RCC 7860 (cell line): ENCODE measurements around the gene CARD14.
"Not testable (repeated sequence)": the region's sequence is repeated elsewhere in the genome, so short reads cannot be mapped to it uniquely, and the experiment has no call there.

Experiments used
- DNase-seq: peaks from one replicate; pipeline ENCODE4 v3.0.0-alpha.2; 2015; ENCODE audit warnings: low spot score
- FAIRE-seq: peaks from 2 replicates; lab custom pipeline; 2012; peaks lifted over from hg19 to GRCh38; lab: Jason Lieb, UNC

The CARD14 gene

DNA sequence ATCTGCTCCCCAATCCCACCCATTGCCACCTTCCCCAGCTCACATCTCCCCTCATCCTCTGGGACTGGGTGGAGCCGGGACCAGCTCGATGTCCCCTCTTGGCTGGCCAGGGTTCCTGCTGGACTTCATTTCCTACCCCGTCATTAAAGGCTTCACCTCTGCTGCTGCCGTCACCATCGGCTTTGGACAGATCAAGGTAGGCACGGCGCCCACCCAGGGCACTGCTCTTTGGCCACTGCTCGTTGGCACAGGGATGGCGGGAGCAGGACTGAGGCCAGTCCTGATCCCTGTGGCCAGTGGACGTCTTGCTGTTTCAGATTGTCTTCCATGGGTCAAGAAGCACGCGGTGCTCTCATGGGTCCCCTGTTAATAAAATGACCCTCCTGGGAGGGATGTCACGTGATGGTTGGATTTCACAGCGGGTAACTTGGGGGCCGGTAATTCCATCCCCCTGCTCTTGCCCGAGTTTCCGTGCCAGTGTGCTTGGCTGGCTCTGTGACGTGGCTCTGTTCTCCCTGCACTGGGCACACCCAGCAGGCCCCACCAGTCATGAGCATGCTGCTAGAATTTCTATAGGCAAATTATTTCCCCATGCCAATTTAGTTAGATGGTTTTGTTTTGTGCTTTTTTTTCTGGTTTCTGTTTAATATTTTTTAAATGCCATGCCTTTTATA, 53.4 kb downstream of the CARD14 start:
- no peak for FAIRE-seq
- DNase-seq = no peak

DNA sequence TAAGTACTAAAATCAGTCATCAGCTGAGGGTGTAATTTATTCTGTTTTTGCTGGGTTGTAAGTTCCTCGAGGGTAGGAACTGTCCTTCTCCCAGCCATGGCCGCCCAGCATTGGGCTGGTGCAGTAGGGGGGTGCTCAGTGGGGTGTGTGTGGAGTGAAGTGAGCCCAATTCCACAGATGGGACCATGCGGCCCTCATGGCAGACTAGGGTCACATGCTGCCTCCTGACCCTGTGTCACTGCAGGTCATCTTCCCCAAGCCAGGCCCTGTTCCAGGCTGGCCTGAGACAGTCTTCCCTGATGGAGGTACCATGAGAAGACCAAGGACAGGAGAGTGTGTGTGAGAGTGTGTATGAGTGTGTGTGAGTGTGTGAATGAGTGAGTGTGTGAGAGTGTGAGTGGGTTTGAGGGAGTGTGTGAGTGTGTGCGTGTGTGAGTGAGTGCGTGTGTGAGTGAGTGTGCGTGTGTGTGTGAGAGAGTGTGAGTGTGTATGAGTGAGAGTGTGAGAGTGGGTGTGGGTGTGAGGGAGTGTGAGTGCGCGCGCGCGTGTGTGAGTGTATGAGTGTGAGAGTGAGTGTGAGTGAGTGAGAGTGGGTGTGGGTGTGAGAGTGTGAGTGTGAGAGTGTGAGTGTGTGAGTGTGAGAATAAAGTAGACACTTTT, 54.1 kb downstream of the CARD14 start:
- DNase-seq (no peak), FAIRE-seq (no peak)

DNA sequence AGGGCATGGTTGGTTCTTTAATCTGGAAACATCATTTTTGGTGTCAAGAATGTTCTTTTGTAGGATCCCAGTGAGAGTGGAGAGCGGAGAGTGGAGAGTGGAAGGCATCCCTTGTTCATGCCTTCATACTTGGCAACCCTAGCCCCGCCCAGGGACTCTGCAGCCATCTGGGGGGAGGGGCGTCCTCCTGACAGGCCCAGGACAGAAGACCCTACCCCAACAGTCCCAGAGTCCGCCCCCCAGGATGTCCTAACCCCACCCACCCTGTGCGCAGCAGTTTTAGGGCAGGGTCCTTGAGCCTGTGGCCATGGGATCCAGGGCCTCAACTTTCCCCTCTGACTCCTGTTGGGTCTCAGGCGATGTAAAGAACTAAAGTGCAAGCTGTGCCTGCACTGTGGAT, 54.9 kb downstream of the CARD14 start:
- no peak for FAIRE-seq

DNA sequence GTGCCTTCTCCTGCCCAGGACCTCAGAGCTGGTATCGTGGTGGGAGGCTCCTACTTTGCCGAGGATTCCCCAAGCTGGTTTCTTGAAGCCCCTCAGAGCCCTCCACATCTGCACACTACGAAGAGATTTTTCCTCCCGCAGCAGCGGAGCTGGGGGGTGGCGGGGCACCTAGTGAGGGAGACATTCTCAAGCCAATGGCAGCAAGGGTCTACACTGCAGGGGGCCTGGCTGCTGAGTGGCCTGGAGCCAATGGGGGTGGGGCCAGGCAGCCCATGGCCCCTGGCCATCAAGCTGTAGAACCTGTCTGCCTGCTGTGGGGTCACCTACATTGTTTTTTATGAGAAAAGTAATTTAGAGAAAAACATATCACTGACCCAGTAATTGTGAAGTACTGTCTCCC, 55.4 kb downstream of the CARD14 start:
- no peak for DNase-seq
- FAIRE-seq = no peak

More for the DNA sequence above, 54.9 kb downstream of the CARD14 start:
- no peak for DNase-seq

DNA sequence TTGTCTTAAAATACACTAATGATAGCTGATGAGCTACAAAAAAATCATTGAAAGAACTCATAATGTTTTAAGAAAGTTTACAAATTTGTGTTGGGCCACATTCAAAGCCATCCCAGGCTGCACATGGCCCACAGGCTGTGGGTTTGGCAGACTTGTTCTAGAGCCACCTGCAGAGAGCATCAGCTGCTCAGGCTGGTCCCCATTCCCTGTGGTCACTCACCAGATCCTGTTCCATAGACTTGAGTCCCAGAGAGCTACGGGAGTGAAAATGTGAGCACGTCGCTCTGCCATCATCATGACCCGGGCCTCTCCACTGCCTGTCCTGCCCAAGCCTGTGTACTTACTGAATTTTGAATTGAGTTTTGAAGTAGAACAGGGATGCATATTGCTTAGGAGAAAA, 57.3 kb downstream of the CARD14 start:
- FAIRE-seq (no peak), DNase-seq (no peak)

DNA sequence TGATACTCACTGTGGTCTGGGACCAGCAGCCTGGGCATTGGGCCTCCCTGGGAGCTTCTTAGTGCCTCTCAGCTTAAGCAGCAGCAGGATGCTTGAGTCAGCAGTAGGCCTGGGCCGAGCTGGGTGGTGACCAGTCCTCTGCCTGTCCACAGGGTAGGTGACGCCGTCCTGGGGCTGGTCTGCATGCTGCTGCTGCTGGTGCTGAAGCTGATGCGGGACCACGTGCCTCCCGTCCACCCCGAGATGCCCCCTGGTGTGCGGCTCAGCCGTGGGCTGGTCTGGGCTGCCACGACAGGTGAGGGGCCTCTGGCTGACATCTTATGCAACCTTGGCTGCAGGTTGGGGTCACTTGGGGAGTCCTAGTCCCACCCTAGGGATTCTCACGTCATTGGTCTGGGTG, 57.8 kb downstream of the CARD14 start:
- FAIRE-seq (no peak), DNase-seq (no peak)

DNA sequence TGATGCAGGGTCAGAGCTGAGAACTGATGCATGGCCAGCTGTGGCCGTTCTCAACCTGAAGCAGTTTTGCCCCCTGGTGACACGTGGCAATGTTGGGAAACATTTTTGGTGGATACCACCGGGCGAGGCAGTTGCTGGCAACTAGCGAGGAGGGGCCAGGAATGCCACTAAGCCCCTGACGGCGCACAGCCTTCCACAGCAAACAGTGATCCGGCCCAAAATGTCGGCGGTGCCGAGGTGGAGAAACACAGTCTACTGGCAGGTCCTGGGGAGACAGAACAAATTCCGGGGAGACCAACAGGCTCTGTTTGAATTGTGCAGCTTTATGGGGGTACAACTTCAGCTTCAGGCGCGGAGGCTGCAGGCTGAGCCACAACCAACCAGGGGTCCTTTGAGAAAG, 58.6 kb downstream of the CARD14 start:
- DNase-seq = no peak
- FAIRE-seq = no peak

DNA sequence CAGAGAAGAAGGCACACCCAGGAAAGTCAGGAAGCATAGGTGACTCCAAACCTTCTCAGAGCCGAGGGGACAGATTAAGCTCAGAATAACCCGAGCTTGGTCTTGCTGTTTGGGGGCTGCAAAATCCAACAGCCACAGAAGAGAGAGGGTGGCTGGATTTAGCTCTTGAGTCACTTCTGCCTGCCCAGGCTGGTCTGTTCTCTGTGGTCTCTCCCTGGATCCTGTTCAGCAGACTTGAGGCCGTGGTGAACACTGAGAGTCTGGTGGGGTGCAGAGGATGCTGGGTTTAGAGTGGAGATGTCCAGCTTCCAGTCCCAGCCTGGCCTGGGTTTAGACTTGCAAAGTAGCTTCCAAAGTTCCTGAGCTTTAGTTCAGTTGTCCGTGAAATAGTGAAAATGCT, 59.2 kb downstream of the CARD14 start:
- no peak for DNase-seq
- no peak for FAIRE-seq

DNA sequence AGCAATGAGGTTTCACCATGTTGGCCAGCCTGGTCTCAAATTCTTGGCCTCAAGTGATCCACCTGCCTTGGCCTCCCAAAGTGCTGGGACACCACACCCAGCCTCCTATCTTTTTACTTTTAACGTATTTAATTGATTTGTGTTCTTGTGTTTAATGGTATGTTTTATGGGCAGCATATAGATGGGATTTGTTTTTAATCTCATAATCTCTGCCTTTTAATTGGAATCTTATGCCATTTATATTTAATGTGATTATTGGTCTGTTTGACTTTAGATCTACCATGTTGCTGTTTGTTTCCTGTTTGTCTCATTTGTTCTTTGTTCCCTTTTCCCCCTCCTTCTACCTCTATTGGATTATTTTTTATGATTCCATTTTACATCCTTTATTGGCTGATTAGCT, 62.6 kb downstream of the CARD14 start:
- no peak for FAIRE-seq
- DNase-seq = no peak

DNA sequence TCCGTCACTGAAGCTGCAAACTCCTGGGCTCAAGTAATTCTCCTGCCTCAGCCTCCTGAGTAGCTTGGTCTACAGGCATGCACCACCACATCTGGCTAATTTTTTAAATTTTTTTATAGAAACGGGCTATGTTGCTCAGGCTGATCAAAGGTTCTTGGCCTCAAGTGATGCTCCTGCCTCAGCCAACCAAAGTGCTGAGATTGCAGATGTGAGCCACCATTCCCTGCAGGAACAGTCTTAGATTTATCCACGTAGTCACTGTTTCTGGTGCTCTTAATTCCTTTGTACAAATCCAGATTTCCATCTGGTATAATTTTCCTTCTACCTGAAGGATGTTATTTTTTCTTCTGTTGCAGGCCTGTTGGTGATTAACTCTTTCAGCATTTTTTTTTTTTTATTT, 63.4 kb downstream of the CARD14 start:
- FAIRE-seq (no peak), DNase-seq (no peak)

DNA sequence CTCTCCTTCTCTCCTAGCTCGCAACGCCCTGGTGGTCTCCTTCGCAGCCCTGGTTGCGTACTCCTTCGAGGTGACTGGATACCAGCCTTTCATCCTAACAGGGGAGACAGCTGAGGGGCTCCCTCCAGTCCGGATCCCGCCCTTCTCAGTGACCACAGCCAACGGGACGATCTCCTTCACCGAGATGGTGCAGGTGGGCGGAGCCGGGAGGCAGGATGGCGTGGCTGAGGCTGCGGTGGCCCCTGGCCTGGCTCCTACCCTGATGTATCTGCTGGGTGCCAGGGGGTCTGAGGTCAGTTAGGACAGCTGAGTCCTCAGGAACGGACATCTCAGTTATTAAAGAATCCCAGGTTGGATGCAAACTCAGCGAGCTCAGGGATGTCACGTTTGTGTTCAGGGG, 67.1 kb downstream of the CARD14 start:
- DNase-seq (no peak), FAIRE-seq (no peak)

DNA sequence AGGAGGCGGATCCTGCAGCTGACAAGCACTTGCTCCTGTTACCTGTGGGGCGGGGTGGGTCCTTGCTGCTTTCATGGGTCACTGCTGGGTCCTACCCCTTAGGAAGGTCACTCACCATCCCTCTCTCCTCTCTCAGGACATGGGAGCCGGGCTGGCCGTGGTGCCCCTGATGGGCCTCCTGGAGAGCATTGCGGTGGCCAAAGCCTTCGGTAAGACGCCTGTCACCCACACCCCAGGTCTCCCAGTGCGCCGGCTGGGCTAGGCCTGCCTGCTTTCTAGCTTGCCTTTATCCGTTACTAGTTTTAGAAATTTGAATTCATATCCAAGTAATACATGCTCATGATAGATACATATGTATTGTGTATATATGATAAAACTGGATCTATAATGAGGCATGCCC, 67.6 kb downstream of the CARD14 start:
- DNase-seq (no peak), FAIRE-seq (no peak)

DNA sequence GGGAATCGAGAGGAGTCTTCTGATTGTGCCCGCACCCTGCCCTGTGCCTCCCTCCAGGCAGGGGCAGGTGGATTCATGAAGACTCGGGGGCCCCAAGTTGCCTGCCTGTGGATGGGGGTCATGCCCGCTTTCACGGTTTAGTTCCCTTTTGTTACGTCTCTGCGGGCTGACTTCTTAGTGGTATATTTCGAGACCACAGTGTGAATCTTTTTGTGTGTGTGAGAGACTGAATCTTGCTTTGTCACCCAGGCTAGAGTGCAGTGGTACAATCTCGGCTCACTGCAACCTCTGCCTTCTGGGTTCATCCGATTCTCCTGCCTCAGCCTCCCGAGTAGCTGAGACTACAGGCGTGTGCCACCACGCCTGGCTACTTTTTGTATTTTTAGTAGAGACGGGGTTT, 72.7 kb downstream of the CARD14 start:
- DNase-seq (no peak), FAIRE-seq (no peak)

DNA sequence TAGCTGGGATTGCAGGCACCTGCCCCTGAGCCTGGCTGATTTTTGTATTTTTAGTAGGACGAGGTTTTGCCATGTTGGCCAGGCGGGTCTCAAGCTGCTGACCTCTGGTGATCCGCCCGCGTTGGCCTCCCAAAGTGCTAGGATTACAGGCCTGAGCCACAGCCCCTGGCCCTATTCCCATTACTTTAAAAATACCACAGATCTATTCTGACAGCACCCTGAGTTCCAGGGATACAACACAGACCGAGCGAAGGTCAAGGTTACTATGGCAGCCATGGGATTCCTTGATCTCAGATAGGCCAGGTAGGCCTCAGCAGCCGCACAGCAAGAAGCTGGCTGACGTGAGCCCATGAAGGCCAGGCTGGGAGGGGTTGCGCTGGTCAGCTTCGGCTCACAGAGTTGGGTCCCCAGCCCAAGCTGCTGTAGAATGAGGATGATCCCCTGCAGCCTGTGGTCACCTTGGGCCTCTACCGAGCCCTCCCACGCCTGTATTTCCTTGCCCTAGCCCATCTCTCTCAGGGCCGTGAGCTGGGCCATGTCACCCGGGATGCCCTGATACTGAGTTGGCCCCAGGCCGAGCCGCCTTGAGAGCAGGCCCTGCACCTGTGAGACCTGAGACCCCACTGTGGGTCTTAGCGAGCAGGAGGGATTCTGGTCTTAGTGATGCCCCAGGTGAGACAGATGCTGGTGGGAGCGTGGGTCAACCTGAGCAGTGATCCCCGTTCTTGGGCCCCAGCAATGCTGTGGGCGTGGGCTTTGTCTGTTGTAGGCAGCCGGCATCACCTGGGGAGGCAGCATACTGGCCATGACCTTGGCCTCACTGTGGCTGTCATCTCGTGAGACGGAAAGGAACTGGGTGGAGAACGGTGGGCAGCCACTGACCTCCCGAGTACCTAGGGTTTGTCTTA, 74.0 kb downstream of the CARD14 start:
- FAIRE-seq (no peak), DNase-seq (no peak)

DNA sequence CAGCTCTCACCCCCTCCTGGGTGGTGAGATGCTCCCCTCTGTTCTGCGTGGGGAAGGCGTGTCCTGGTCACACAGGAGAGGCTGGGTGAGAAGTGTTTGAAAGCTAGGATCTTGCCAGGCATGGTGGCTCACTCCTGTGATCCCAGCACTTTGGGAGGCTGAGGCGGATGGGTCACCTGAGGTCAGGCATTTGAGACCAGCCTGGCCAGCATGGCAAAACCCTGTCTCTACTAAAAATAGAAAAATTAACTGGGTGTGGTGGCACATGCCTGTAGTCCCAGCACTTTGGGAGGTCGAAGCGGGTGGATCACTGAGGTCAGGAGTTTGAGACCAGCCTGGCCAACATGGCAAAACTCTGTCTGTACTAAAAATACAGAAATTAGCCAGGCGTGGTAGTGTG, 74.6 kb downstream of the CARD14 start:
- FAIRE-seq, DNase-seq: not testable (repeated sequence)

DNA sequence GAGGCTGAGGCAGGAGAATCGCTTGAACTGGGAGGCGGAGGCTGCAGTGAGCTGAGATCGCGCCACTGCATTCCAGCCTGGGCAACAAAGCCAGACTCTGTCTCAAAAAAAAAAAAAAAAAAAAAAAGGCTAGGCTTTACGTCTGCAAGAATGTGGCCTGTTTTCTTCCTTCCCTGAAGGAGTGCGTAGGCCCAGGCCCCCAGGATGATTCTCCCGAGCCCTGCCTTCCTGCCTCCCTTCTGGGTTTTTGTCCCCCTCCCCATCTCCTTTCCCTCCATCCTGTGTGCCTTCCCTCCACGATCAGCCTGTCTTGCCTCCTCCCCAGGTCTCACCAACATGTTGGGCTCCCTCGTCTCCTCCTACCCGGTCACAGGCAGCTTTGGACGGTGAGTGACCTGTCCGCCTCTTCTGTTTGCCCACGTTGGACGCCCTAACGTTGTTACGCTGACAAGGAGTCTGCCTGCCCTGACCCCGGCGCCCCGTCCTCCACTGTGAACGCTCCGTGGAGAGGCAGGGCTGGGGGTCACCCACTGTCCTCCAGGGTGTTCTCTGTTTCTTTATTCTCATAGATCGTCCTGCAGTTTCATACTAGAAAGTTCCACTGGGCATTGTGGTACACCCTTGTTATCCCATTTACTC, 75.2 kb downstream of the CARD14 start:
- DNase-seq = no peak

DNA sequence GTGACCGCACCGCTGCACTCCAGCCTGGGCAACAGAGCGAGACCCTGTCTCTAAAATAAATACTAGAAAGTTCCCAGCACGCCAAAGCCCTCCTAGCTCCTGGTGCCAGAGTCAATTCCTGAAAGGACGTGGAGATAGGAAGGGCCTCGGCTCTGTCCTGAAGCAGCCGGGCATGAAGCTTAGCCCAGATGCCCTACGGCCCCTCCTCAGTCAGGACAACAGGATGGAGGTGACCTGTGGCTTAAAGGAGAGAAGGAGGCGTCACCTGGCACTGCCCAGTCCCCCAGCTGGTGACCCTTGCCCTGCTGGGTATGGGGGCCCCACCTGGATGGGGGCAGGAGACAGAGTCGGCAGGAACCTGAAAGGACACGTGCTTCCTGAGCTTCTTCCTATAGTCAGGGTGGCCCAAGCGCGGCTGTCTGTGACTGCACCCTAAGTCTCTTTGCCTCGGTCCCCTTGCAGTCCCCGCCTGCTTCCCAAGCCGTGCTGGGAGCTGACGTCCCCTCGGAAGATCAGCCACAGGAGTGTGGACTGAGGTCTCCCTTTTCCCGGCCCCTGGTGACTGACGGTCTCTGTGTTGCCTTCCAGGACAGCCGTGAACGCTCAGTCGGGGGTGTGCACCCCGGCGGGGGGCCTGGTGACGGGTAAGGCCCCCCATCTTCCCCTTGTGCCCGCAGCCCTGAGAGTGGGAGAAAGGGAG, 75.9 kb downstream of the CARD14 start:
- FAIRE-seq = no peak
- no peak for DNase-seq

More for the DNA sequence above, 75.2 kb downstream of the CARD14 start:
- FAIRE-seq = no peak

DNA sequence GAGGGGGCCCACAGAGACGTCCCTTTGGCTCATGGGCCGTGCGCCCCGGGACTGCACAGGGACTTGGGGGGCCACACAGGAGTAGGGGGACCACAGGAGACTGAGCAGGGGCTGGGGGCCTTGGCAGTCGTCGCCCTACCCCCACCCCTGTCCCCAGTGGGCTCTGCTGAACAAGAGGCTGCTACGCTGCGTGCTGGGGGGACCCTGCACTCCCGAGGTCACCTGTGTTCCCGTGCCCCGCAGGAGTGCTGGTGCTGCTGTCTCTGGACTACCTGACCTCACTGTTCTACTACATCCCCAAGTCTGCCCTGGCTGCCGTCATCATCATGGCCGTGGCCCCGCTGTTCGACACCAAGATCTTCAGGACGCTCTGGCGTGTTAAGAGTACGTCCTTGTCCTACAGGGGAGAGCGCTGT, 76.4 kb downstream of the CARD14 start:
- no peak for FAIRE-seq
- DNase-seq = no peak

DNA sequence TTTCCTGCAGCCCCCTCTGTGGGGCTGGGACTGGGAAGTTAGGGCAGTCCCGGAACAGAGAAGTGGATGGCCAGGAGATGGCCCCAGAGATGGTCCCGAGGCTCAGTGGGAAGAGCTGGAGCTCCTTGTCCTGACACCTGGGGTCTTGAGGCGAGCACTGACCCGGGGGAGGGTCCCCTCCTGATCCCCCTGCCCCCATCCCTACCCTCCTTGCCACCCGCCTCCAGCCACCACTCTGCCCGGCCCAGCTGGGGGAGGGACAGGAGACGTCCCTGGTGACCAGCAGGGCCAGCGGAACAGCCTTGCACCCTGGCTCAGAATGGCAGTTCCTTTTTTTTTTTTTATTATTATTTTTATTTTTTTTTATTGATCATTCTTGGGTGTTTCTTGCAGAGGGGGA, 76.9 kb downstream of the CARD14 start:
- DNase-seq (no peak), FAIRE-seq (no peak)

DNA sequence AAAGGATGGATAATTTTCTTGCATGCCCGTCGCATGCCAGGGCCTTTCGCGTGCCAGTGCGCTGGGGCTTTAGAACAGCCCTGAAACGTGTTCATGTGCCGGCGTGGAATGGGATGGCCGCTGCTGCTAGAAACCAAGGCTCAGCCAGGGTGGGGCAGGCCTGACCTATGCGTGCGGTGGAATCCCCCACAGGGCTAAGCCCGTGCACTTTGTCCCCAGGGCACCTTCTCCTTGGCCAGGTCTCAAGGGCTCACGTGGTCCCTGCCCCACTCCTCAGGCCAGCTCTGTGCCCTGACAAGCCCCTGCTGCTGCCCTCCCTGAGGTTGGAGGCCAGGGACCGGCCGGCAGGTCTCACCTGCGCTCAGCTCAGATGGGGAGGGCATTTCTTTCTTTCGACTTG, 77.7 kb downstream of the CARD14 start:
- FAIRE-seq (no peak), DNase-seq (no peak)
